Fibroblast of peridontal ligament (primary cell): ENCODE measurements around the gene HLA-DRA.

Experiments used
- DNase-seq: peaks from one replicate; pipeline ENCODE4 v3.0.0-alpha.2; 2010; ENCODE audit errors: extremely low read depth

The HLA-DRA gene

DNA sequence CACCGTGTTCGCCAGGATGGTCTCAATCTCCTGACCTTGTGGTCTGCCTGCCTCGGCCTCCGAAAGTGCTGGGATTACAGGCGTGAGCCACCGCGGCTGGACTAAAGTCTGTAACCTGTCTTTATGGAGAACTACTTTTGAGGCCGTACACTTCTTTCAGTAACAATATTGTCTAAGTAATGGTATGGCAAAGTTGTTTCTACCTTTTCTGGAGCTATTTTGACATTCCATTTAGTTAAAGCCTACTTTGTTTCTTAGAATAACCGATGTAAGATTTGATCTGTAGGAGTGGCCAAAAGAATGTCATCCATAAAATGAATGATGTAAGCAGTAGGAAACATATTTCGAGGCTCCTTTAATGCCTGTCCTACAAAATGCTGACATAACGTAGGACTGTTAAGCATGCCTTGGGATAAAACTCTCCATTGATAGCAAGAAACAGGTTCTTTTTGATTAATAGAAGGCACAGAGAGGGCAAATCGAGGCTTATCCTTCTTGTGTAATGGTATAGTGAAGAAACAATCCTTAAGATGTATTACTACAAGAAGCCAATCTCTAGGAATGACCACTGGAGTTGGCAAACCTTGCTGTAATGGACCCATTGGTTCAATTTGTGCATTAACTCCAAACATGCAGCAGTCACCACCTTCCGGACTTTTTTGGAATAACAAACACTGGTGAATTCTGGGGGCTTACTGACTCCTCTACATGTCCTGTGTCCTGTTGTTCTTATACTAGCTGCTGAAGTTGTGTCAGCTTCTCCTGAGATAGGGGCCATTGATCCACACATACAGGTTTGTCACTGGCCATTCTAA, 35.9 kb downstream of the HLA-DRA start:
- DNase-seq: no peak

DNA sequence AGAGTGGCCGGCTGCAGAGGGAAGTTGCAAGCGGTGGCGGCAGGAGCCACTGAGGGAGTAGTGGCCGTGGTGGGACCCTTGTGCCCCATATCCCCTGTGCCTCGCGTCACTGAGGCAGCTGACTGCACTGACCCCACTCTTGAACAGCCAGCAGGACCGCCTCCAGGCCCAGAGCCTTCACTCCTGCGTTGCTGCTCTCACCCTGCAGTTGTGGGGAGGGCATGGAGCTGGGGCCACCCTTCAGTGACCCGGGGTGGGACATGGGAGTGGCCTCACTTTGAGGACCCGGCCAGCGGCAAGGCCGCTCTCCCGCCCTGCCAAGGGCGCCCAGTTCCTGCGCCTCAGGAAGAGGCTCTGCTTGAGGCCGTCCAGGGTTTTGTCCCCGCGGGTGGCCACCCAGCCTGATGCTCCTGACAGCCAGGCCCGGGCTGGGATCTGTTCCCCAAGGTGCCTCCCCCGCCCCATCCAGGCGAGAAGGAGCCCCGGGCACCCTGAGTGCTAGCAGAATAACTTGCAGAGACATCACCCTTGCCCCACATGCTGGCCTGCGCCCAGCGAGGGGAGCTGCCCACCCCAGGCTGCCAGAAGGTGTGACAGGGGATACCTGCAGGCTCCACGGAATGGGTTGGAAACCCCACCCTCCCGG, 44.4 kb downstream of the HLA-DRA start:
- DNase-seq: no peak

DNA sequence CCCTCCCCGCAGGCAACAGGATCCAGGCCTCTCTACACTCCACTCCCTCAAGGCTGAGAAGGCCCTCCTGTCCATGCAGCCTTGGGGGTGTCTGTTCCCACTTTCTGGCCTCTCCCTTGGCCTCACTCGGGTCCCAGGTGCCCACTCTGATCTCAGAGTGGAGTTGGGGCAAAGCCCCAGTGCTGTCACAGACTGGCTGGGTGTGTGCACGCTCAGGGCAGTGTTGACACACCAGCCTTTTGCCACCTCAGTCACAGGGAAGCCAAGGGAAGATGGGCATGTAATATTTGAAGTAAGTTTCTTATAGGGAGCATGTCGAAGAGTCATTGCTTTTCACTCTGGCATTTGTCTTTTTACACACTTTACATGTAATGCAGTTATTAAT, 44.9 kb downstream of the HLA-DRA start:
- DNase-seq: no peak

DNA sequence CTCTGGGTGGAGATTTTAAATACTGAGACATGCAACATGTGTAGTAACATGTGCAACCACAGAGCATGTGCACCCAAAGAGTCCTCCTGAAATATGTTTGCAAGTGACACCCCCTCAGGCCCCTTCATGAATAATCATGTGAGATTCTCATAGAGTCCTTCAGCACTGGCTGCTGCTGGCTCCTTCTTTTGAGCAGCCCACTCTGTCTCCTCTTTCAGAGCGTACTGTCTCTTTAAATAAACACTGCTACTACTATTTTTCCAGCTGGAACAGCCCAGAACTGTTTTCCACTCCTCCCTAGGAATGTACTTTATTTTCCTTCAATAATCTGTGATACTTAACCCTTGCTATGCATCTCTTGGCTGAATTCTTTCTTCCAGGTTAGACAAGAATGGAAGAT, 48.4 kb downstream of the HLA-DRA start:
- no peak for DNase-seq

DNA sequence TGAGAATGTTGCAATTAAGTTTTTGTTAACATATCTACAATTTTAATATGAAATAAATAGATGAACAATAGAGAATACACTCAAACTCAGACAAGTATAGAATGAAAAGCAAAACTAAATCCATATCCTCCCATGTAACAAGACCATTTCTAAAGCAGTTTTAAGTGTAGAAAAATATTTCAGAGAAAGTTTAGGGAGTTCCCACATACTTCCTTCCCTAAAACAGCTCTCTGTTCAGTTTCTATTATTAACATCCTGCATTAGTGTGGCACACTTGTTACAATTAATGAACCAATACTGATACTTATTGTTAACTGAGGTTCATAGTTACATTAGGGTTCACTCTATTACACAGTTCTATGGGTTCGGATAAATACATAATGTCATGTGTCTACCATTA, 52.0 kb downstream of the HLA-DRA start:
- DNase-seq: no peak

DNA sequence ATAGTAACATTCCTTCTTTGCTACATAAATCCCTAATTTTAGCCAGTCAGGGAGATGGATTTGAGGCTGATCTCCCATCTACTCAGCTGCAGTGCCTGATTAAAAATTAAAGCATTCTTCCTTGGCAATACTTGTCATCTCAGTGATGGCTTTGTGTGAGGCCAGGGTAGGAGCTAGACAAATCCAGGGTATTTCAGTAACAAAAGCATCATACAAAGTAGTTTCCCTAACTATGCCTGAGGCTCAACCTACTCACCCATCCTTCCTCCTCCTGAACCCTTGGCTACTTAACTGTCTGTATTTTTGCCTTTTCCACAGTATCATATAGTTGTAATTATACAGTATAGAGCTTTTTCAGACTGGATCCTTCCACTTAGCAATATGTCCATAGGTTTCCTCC, 52.7 kb downstream of the HLA-DRA start:
- DNase-seq: no peak
